Type B pancreatic cell (in vitro differentiated cells): ENCODE measurements around the gene VIPR1. TPM values are rescaled to one million over a fixed set of nuclear protein-coding genes. Genes with fewer than 3 reads are reported as not detected.

ENCODE experiments used
- DNase-seq: peaks from one replicate; pipeline ENCODE4 v3.0.0; 2021; ENCODE audit warnings: mixed read lengths; ENCODE audit not compliant: unreplicated experiment; ENCODE audit errors: extremely low spot score
- H3K27ac Mint-ChIP-seq: 2 replicates; pipeline ENCODE4 v1.8.0; 2021; ENCODE audit warnings: mild to moderate bottlenecking, mixed read lengths
- H3K27me3 Mint-ChIP-seq: 2 replicates; pipeline ENCODE4 v1.8.0; 2021; ENCODE audit warnings: mixed read lengths
- H3K36me3 Mint-ChIP-seq: 2 replicates; pipeline ENCODE4 v1.8.0; 2021; ENCODE audit warnings: mixed read lengths
- H3K4me1 Mint-ChIP-seq: one replicate; pipeline ENCODE4 v1.8.0; 2021; ENCODE audit warnings: mixed read lengths; ENCODE audit not compliant: unreplicated experiment
- H3K4me3 Mint-ChIP-seq: 2 replicates; pipeline ENCODE4 v1.8.0; 2021; ENCODE audit warnings: mild to moderate bottlenecking, mixed read lengths
- H3K9me3 Mint-ChIP-seq: 2 replicates; pipeline ENCODE4 v1.8.0; 2021; ENCODE audit warnings: mixed read lengths
- CTCF ChIP-seq: fragments of 200-600 bp; sonication (generic); conservative IDR thresholded peaks from 2 replicates; pipeline ENCODE4 v1.5.0; 2021; ENCODE audit warnings: antibody characterized with exemption, mild to moderate bottlenecking
- total RNA-seq: library from RNA; stranded (reverse); gene quantifications from 2 replicates; pipeline ENCODE4 v1.2.1, GENCODE V29; 2021; ENCODE audit warnings: low replicate concordance

VIPR1 gene
- total RNA-seq, 1 donor from 2014 or later: 4.7 TPM

- no peak for TF ChIP-seq CTCF
- Mint-ChIP-seq H3K27me3 (no peaks in the 10 kb centered on the region), H3K4me1 (peaks cover 4% of the 10 kb centered on the region), H3K4me3 (no peak overlapping the region), H3K9me3 (no peaks in the 10 kb centered on the region), H3K36me3 (no peaks in the 10 kb centered on the region), H3K27ac (no peak overlapping the region)
- no peak for DNase-seq
These were observed 42.2 kb downstream of the VIPR1 start for GRCh38 chr3:42544492-42545283.

GRCh38 chr3:42545284-42545900 is 42.9 kb downstream of the VIPR1 start:
- no peak for TF ChIP-seq CTCF
- H3K36me3 Mint-ChIP-seq: no peaks in the 10 kb centered on the region
- no peaks in the 10 kb centered on the region for H3K9me3 Mint-ChIP-seq
- no peak overlapping the region for H3K4me3 Mint-ChIP-seq
- DNase-seq: no peak
- no peaks in the 10 kb centered on the region for H3K27me3 Mint-ChIP-seq
- no peak overlapping the region for H3K27ac Mint-ChIP-seq
- H3K4me1 Mint-ChIP-seq: peaks cover 4% of the 10 kb centered on the region

- Mint-ChIP-seq H3K4me1 (peaks cover 4% of the 10 kb centered on the region), H3K27ac (no peak overlapping the region), H3K4me3 (no peak overlapping the region), H3K36me3 (no peaks in the 10 kb centered on the region), H3K9me3 (no peaks in the 10 kb centered on the region), H3K27me3 (no peaks in the 10 kb centered on the region)
- TF ChIP-seq CTCF: no peak
- DNase-seq: no peak
These were observed 44.3 kb downstream of the VIPR1 start for GRCh38 chr3:42546691-42547213.

- DNase-seq: no peak
- Mint-ChIP-seq H3K4me1 (peaks cover 4% of the 10 kb centered on the region), H3K36me3 (no peaks in the 10 kb centered on the region), H3K9me3 (no peaks in the 10 kb centered on the region), H3K4me3 (no peak overlapping the region), H3K27ac (no peak overlapping the region), H3K27me3 (no peaks in the 10 kb centered on the region)
- peak; percentile 98 for TF ChIP-seq CTCF
These were observed 45.0 kb downstream of the VIPR1 start for GRCh38 chr3:42547401-42547945.

- no peaks in the 10 kb centered on the region for H3K27me3 Mint-ChIP-seq
- H3K9me3 Mint-ChIP-seq: no peaks in the 10 kb centered on the region
- TF ChIP-seq CTCF: no peak
- no peak overlapping the region for H3K4me3 Mint-ChIP-seq
- peaks cover 4% of the 10 kb centered on the region for H3K4me1 Mint-ChIP-seq
- no peak for DNase-seq
- H3K36me3 Mint-ChIP-seq: peaks cover 6% of the 10 kb centered on the region
- H3K27ac Mint-ChIP-seq: no peak overlapping the region
These were observed 46.7 kb downstream of the VIPR1 start for GRCh38 chr3:42549131-42549530.
